GM12801 (cell line): Measurements from ENCODE around the gene PCDH15.

Experiments
- CTCF ChIP-seq: IDR thresholded peaks from one replicate; pipeline ENCODE4 v1.5.1; 2011; ENCODE audit warnings: control low read depth; ENCODE audit not compliant: insufficient read length; ENCODE audit errors: extremely low read depth

Gene PCDH15

DNA sequence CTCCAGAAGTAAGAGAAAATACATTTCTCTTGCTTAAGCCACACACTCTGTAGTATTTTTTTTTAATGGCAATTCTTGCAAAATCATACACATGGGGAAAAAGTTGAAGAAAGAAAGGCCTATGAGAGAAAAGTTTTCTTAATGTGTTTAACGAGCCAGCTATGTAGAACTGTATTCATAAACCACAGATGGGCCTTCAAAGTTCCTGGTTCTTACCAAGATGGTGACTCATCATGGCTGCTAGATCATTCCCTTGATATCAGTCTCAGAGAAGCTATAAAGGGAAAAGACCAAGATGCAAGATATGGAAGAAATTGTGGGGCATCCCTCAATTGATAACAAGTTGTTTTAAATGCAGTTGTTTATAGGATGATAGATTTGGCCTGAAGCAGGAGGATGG is 1035.7 kb downstream of the PCDH15 start:
- no peak for TF ChIP-seq CTCF

DNA sequence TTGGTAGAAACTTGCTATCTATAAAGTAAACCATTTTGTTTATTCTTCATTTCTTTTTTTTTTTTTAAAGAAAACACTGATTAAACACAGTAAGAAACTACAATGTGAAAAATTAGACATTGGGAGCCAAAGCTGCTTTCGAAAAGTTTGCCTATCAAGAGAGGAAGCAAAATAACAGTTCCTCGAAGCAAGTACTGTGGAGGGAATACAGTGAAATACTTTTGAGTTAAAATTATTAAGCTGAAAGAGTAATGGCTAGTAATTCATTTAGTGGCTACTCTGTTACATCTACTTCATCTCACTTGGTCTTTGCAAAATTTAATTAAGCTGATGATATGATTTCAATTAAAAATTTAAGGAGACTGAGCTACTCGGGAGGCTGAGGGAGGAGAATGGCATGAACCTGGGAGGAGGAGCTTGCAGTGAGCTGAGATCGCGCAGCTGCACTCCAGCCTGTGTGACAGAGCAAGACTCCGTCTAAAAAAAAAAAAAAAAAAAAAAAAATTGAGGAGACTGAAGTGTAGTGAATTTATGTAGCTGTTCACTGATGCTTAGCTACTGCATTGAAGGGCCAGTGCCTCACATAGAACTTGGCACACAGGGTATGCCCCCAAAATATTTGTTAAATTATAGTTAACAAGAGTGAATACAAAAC is 1046.3 kb downstream of the PCDH15 start:
- TF ChIP-seq CTCF, result no peak
